Esophagus (tissue), 2 donors: Measurements from ENCODE around the gene UNC80. TPM values are rescaled to one million over a fixed set of nuclear protein-coding genes. Genes with fewer than 3 reads are reported as not detected.

ENCODE experiments used
- H3K27ac ChIP-seq, 2 donors: one replicate each; pipeline ENCODE4 v1.5.1; 2013; ENCODE audit warnings: low read depth in 2 of 2, mild to moderate bottlenecking in 2 of 2, inconsistent platforms in 1 of 2, low read length in 1 of 2, moderate library complexity in 1 of 2
- H3K27me3 ChIP-seq, 2 donors: one replicate each; pipeline ENCODE4 v1.6.1; 2013; ENCODE audit warnings: low read length in 2 of 2, control low read depth in 1 of 2, mild to moderate bottlenecking in 1 of 2; ENCODE audit not compliant: insufficient read depth in 2 of 2, control insufficient read depth in 1 of 2
- H3K36me3 ChIP-seq, 2 donors: one replicate each; pipeline ENCODE4 v1.6.1; 2013; ENCODE audit warnings: low read length in 1 of 2; ENCODE audit not compliant: control insufficient read depth in 2 of 2, insufficient read depth in 2 of 2
- H3K4me1 ChIP-seq, 2 donors: one replicate each; pipeline ENCODE4 v1.6.1; 2013; ENCODE audit warnings: low read length in 1 of 2; ENCODE audit not compliant: control insufficient read depth in 2 of 2, insufficient read depth in 2 of 2
- H3K4me3 ChIP-seq, 2 donors: one replicate each; pipeline ENCODE4 v1.5.1; 2013; ENCODE audit warnings: low read length in 2 of 2, mild to moderate bottlenecking in 2 of 2, low read depth in 1 of 2, moderate library complexity in 1 of 2
- H3K9me3 ChIP-seq, 2 donors: one replicate each; pipeline ENCODE4 v1.6.1; 2013; ENCODE audit warnings: mild to moderate bottlenecking in 2 of 2, low read depth in 1 of 2, low read length in 1 of 2, moderate library complexity in 1 of 2; ENCODE audit not compliant: control insufficient read depth in 2 of 2, insufficient read depth in 1 of 2
- WGBS, 2 donors: extraction: QIAGEN DNeasy Blood & Tissue Kit; methylation state at CpG; one replicate each; pipeline ENCODE4 v1.1.7; 2013; 5-methylcytosine and 5-hydroxymethylcytosine counted together
- polyA plus RNA-seq, 2 donors: library from polyadenylated mRNA; stranded (reverse); fragments of 200-250 nt; gene quantifications; one replicate each; pipeline ENCODE4 v1.2.3, GENCODE V29; 2013
- donor health status: healthy with polysubstance abuse.
- donor health status: Bipolar disorder and iron deficiency.

UNC80 gene, protein sequence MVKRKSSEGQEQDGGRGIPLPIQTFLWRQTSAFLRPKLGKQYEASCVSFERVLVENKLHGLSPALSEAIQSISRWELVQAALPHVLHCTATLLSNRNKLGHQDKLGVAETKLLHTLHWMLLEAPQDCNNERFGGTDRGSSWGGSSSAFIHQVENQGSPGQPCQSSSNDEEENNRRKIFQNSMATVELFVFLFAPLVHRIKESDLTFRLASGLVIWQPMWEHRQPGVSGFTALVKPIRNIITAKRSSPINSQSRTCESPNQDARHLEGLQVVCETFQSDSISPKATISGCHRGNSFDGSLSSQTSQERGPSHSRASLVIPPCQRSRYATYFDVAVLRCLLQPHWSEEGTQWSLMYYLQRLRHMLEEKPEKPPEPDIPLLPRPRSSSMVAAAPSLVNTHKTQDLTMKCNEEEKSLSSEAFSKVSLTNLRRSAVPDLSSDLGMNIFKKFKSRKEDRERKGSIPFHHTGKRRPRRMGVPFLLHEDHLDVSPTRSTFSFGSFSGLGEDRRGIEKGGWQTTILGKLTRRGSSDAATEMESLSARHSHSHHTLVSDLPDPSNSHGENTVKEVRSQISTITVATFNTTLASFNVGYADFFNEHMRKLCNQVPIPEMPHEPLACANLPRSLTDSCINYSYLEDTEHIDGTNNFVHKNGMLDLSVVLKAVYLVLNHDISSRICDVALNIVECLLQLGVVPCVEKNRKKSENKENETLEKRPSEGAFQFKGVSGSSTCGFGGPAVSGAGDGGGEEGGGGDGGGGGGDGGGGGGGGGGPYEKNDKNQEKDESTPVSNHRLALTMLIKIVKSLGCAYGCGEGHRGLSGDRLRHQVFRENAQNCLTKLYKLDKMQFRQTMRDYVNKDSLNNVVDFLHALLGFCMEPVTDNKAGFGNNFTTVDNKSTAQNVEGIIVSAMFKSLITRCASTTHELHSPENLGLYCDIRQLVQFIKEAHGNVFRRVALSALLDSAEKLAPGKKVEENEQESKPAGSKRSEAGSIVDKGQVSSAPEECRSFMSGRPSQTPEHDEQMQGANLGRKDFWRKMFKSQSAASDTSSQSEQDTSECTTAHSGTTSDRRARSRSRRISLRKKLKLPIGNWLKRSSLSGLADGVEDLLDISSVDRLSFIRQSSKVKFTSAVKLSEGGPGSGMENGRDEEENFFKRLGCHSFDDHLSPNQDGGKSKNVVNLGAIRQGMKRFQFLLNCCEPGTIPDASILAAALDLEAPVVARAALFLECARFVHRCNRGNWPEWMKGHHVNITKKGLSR (N-terminal part only)
- polyA plus RNA-seq, result under 1 TPM; under 0.01 to 0.02 TPM

DNA sequence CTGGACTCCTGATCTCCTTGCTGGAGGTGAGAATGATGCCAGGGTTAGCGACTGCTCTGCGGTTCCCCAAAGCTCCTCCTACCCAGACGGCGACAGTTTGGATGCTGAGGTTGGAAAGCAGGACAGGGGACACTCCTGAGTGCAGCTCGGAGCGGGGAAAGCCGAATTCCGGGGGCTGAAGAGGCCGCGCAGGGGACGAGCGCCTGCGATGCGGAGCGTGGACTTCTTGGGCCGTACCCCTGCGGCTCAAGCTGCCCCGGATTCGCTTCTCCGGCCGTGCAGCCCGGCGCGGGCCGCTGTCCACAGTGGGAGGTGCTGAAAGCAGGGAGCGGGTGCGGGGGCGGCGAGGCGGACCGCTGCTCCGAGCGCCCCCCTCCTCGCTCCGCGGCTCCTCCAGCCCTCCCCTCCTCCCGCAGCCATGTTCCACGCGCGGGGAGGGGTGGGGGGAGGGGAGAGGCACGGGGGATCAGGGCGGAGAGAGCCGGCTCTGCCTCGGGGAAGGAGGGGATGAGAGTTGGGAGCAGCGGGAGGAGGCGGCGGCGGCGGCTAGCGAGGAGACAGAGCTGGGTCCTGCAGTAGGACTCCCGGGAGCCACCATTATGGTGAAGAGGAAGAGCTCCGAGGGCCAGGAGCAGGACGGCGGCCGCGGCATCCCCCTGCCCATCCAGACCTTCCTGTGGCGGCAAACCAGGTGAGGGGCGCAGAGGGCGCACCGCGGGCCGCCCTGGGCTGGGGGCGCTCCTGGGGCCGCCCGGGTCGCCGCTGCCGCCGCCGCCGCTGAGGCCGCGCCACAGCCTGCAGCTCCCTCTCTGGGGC, at the start of gene UNC80:
Gene UNC80 (plus strand): TSS at position 359 of the 816 bp plus-strand sequence. CDS start 241 bp downstream, at position 600.
- no peaks in the 10 kb centered on the region for H3K36me3 ChIP-seq
- WGBS, 2 donors, result 4 to 7% methylated on average over 44 to 72 of the region's 73 CpGs
- H3K27me3 ChIP-seq, result peaks cover 0 to 2% of the 10 kb centered on the region in 2 donors
- no peaks in the 10 kb centered on the region for H3K9me3 ChIP-seq
- peak within 1 kb of the TSS in 1 of 2 donors; percentile 27 for H3K4me3 ChIP-seq
- H3K4me1 ChIP-seq, result peaks cover 3 to 6% of the 10 kb centered on the region in 2 donors
- H3K27ac ChIP-seq, result no peak within 1 kb of the TSS

- H3K9me3 ChIP-seq, result no peaks in the 10 kb centered on the region
- no peak overlapping the region for H3K27ac ChIP-seq
- H3K4me3 ChIP-seq, result no peak overlapping the region
- H3K27me3 ChIP-seq, result no peaks in the 10 kb centered on the region
- WGBS, 2 donors, result 61 to 74% methylated on average over 2 of the region's 2 CpGs
- no peaks in the 10 kb centered on the region for H3K4me1 ChIP-seq
- no peaks in the 10 kb centered on the region for H3K36me3 ChIP-seq
Measured at GRCh38 chr2:209726311-209726710, 45.3 kb upstream of the UNC80 start.

- Histone ChIP-seq H3K27me3 (no peaks in the 10 kb centered on the region), H3K27ac (no peak overlapping the region), H3K4me3 (no peak overlapping the region), H3K36me3 (no peaks in the 10 kb centered on the region), H3K4me1 (no peaks in the 10 kb centered on the region), H3K9me3 (no peaks in the 10 kb centered on the region)
- 79 to 92% methylated on average over 2 of the region's 2 CpGs for WGBS, 2 donors
Measured at GRCh38 chr2:209727077-209727476, 44.6 kb upstream of the UNC80 start.

- H3K4me3 ChIP-seq, result no peak overlapping the region
- no peaks in the 10 kb centered on the region for H3K4me1 ChIP-seq
- H3K27me3 ChIP-seq, result no peaks in the 10 kb centered on the region
- no peak overlapping the region for H3K27ac ChIP-seq
- 78% methylated on average over 3 of the region's 3 CpGs for WGBS, 2 donors
- no peaks in the 10 kb centered on the region for H3K36me3 ChIP-seq
- no peaks in the 10 kb centered on the region for H3K9me3 ChIP-seq
Measured at GRCh38 chr2:209734805-209735204, 36.8 kb upstream of the UNC80 start.

- H3K27ac ChIP-seq, result no peak overlapping the region
- no peaks in the 10 kb centered on the region for H3K36me3 ChIP-seq
- no peaks in the 10 kb centered on the region for H3K4me1 ChIP-seq
- no peak overlapping the region for H3K4me3 ChIP-seq
- H3K9me3 ChIP-seq, result no peaks in the 10 kb centered on the region
- 52 to 71% methylated on average over 1 of the region's 1 CpG for WGBS, 2 donors
- no peaks in the 10 kb centered on the region for H3K27me3 ChIP-seq
Measured at GRCh38 chr2:209741953-209742352, 29.7 kb upstream of the UNC80 start.

DNA sequence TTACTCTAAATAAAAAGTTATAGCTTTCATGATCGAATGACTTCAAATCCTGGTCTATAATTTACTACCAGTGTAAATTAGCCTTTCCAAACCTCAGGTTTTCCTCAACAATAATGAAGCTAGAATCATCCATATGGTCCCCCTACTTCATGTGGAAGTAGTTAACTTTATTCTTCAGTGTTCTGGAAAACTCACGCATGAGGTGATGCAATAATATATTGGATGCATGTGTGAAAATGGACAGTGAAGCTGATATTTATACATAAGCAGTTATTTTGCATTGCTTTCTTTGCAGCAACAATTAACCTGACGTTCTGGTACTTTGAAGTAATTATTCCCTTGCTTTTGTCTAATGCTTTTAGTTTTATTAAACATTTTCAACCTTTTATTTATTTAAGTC, 18.6 kb upstream of the UNC80 start:
- no peaks in the 10 kb centered on the region for H3K27me3 ChIP-seq
- 36 to 43% methylated on average over 3 of the region's 3 CpGs for WGBS, 2 donors
- H3K4me1 ChIP-seq, result no peaks in the 10 kb centered on the region
- no peak overlapping the region for H3K27ac ChIP-seq
- H3K36me3 ChIP-seq, result no peaks in the 10 kb centered on the region
- no peaks in the 10 kb centered on the region for H3K9me3 ChIP-seq
- H3K4me3 ChIP-seq, result no peak overlapping the region

DNA sequence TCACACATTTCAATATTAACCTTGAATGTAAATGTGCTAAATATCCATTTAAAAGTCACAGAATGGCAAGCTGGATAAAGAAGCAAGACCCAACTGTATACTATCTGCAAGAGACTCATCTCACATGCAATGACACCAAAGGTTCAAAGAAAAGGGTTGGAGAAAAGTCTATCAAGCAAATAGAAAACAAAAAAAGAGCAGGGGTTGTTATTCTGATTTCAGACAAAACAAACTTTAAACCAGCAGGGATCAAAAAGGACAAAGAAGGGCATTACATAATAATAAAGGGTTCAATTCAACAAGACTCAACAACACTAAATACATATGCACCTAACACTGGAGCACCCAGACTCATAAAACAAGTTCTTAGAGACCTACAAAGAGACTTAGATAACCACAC, 14.5 kb upstream of the UNC80 start:
- no peak overlapping the region for H3K4me3 ChIP-seq
- no peaks in the 10 kb centered on the region for H3K9me3 ChIP-seq
- H3K27ac ChIP-seq, result no peak overlapping the region
- no peaks in the 10 kb centered on the region for H3K36me3 ChIP-seq
- H3K27me3 ChIP-seq, result no peaks in the 10 kb centered on the region
- no peaks in the 10 kb centered on the region for H3K4me1 ChIP-seq

GRCh38 chr2:209761566-209761965, 10.1 kb upstream of the UNC80 start:
- Histone ChIP-seq H3K4me3 (no peak overlapping the region), H3K27ac (no peak overlapping the region), H3K4me1 (no peaks in the 10 kb centered on the region), H3K36me3 (no peaks in the 10 kb centered on the region), H3K27me3 (no peaks in the 10 kb centered on the region), H3K9me3 (no peaks in the 10 kb centered on the region)
- WGBS, 2 donors, result 50 to 55% methylated on average over 2 of the region's 2 CpGs

GRCh38 chr2:209762563-209762962, 9.1 kb upstream of the UNC80 start:
- Histone ChIP-seq H3K27me3 (no peaks in the 10 kb centered on the region), H3K36me3 (no peaks in the 10 kb centered on the region), H3K4me1 (no peaks in the 10 kb centered on the region), H3K27ac (no peak overlapping the region), H3K9me3 (no peaks in the 10 kb centered on the region), H3K4me3 (no peak overlapping the region)
